Astrocyte of the spinal cord (primary cell): Measurements from ENCODE around the gene MTUS2.

ENCODE experiments used
- DNase-seq: peaks from one replicate; pipeline ENCODE4 v3.0.0; 2011; ENCODE audit warnings: low read depth, low spot score
- H3K4me3 ChIP-seq: 2 replicates; pipeline ENCODE4 v1.5.1; 2011; ENCODE audit warnings: low read depth, mild to moderate bottlenecking, low read length, moderate library complexity
- in situ Hi-C: cut with HindIII; loops from 2 replicates; pipeline ENCODE4 v1.10.0; 2017; ENCODE audit warnings: low sequenced_read_pairs
- TF ChIP-seq, protein P1 (sequence below): IDR thresholded peaks from 2 replicates; pipeline ENCODE4 v1.5.1; 2012; ENCODE audit warnings: low read depth, mild to moderate bottlenecking, low read length, inconsistent platforms

The MTUS2 gene

DNA sequence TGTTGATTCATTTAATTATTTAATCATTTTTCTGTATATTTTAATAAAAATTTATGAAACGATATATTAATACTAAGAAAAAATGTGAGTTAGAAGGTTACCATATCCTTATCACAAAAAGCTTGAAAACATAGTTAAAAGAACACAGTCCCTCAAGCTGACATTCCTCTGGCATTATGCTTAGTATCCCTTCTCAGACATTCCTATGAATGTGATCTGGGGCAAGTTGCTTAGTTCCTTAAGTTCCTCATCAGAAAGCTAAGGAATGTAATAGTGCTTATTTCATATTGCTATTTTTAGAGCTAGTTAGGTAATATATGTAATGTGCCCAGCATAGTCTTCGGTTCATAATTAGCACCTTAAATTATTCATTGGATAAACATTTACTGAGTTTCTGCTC, 122.8 kb downstream of the MTUS2 start:
- no peak for DNase-seq
- H3K4me3 ChIP-seq, result no peak overlapping the region
- TF ChIP-seq, protein P1, sequence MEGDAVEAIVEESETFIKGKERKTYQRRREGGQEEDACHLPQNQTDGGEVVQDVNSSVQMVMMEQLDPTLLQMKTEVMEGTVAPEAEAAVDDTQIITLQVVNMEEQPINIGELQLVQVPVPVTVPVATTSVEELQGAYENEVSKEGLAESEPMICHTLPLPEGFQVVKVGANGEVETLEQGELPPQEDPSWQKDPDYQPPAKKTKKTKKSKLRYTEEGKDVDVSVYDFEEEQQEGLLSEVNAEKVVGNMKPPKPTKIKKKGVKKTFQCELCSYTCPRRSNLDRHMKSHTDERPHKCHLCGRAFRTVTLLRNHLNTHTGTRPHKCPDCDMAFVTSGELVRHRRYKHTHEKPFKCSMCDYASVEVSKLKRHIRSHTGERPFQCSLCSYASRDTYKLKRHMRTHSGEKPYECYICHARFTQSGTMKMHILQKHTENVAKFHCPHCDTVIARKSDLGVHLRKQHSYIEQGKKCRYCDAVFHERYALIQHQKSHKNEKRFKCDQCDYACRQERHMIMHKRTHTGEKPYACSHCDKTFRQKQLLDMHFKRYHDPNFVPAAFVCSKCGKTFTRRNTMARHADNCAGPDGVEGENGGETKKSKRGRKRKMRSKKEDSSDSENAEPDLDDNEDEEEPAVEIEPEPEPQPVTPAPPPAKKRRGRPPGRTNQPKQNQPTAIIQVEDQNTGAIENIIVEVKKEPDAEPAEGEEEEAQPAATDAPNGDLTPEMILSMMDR, result no peak
- in situ Hi-C loops, result no loop called here

DNA sequence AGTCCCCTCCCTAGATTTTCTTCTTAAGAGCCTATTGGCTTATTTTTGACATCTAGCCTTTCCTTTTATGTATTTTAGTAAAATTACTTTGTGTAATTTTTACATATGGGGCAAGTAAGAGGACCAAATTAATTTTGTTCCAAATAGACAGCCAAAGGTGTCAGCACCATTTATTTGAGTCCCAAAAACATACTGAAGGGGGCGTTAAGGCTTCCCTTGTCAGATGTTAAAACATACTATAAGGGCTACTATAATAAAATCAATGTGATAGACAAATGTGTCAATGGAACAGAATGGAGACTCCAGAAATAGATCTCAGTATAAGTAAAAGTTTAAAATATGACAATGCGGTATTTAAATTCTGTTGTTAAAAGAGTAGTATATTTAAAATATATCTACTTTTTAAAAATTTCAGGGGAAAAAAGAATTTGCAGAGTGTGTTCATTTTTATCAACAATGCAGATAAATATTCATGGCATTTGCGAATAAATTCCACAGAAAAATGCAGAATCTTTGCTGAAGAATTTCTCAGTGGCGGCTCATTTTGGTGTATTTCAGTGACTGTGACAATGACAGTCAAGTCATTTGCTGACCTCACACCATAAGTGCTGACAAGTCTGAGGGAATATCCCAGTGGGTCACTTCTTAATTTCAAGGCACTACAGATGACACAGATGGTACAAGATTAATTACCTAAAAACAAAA, 133.7 kb downstream of the MTUS2 start:
- no peak for DNase-seq
- TF ChIP-seq, protein P1, result no peak
- H3K4me3 ChIP-seq, result no peak overlapping the region
- in situ Hi-C loops, result no loop called here

DNA sequence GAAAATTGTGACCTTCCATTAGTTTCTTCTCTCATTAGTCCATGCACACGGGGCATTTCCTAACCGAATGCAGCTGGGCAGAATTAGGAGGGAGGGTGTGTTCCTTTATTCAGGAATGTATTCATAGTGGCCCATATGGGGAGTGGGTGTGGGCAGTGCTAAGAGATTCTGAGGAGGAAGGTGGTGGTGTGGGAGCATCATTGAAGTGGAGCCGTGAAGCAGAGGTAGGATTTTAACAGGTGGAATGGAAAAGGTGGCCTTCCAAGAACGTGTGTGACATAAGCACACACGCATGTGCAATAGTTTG, 134.2 kb downstream of the MTUS2 start:
- in situ Hi-C loops, result no loop called here
- no peak overlapping the region for H3K4me3 ChIP-seq
- TF ChIP-seq, protein P1, result no peak
- no peak for DNase-seq

DNA sequence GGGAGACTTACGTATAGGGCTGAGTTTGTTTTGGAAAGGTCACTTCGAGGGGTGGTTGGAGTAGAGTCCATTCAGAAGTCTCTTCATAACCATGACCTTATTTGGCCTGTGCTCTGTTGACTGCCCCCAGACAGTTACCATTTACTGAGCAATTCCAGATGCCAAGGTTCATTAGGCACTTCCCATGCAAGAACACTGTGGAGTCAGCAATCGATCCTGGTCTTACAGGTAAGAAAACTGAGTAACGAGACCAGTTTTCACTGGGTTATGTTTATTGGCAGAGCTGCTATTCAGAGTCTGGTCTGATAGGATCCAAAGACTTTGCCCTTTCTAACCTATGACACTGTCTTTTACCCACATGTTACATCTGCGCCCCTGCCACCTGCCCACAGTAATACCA, 134.7 kb downstream of the MTUS2 start:
- no peak overlapping the region for H3K4me3 ChIP-seq
- no peak for DNase-seq
- TF ChIP-seq, protein P1, result no peak
- in situ Hi-C loops, result no loop called here

DNA sequence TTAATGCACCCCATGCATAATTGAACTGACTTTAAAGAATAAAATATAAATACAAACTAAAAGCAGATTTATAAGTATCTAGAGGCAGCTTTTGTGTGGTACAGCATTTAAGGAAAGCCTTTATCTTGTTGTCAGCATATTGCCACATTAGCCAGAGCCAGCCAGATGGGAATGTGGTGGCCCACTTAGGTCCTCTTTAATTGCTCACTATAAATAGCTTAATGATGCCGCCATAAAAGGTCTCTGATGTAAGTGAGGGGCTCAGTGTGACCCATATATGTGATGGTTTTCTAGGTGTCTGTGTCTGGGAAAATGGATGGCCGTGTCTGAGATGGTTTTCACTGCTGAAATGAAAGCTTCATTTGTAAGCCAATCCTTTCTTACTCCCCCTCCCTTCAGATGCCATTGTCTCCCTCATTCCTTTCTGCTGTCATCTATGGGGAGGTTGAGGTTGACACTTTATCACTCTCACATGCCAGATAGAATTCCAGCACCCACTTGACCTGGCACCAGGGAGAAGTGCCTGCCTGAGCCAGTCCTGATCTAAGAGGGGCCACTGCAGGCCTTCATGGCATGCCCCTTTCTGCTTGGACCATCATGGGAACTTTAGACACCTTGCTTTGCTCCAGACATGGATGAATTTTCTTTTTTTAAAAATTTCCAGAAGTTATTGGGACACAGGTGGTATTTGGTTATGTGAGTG, 135.3 kb downstream of the MTUS2 start:
- in situ Hi-C loops, result no loop called here

DNA sequence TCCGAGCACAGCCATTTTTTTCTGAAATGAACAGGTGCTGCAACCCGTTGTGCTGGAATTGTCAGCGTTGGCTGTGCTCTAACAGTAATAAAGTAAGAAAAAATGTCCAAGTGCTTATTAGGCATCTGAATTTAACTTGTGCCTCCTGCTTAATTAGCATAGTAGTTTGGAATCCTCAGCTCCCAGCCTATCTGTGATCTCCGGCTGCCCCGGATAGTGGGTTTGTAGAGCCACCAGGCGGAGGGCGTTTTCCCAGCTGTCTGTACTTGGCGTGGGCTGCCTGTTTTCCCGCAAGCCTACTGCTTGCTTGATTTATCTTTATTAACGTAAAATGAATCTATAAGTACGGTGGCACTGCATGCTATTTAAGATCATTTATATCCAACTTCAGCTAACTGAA, 137.9 kb downstream of the MTUS2 start:
- TF ChIP-seq, protein P1, result no peak
- in situ Hi-C loops, result no loop called here
- DNase-seq, result no peak
- no peak overlapping the region for H3K4me3 ChIP-seq

More for the DNA sequence above, 135.3 kb downstream of the MTUS2 start:
- H3K4me3 ChIP-seq, result no peak overlapping the region
- TF ChIP-seq, protein P1, result no peak
- DNase-seq, result no peak
